Measurements from ENCODE around the gene CPT1A. TPM values are rescaled to one million over a fixed set of nuclear protein-coding genes. Genes with fewer than 3 reads are reported as not detected.

Gene CPT1A
- polyA plus RNA-seq, 1 of the 3 experiments (the other 2 are of a cell fraction): 31.2 TPM

DNA sequence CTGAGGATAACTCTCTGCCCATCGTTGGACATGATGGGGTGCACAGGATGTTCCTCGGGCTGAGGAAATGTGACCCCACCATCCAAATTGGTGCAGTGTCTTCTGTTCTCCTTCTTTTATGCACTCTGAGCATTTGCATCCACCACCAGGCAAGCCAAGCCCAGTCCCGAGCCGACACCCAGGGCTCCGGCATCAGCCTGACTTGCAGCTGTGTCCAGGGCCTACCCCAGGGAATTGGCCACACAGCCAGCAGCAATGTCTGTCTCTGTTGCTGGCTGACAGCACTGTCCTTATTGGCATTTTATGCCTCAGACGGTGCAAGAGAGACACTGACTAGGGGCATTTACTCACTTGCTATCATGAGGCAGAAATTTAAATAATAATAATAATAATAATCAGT is 25.4 kb upstream of the CPT1A start:
- CTCF ChIA-PET: no interaction called here

DNA sequence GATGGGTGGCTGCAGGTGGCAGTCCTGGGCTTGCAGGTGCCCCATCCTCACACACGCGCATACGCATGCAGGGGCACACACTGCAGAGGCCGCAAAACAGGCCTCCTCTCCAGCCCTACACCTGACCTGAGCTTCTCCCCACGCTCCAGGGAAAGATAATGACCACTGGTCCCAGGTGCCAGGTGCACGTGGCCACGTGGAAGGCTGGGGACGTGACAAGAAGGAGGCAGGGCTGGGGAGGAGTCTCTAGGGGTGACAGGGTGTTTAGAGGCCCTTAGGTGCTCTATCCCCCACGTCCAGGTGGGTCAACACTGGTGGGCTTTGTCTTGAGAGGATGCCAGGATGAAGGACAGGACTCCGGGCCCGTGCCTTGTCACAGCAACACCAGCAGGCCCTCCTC is 23.5 kb upstream of the CPT1A start:
- Histone ChIP-seq H2AFZ (ENCODE audit: low read depth) (no peak overlapping the region), H3K79me2 (ENCODE audit: insufficient read depth) (no peaks in the 10 kb centered on the region), H3F3A (replicated peaks; ENCODE audit: insufficient read depth) (no peaks in the 10 kb centered on the region), H4K20me1 (ENCODE audit: insufficient read depth) (no peaks in the 10 kb centered on the region), H3K27ac (ENCODE audit: low read depth in 2 of 2, low read length in 1 of 2) (no peak overlapping the region), H3K9ac (no peak overlapping the region), H3K27me3 (ENCODE audit: insufficient read depth) (no peaks in the 10 kb centered on the region), H3K9me3 (no peaks in the 10 kb centered on the region), H3K4me1 (ENCODE audit: control insufficient read depth in 1 of 2, insufficient read depth in 2 of 2, low read depth in 1 of 2, low read length in 1 of 2) (no peaks in the 10 kb centered on the region), H3K4me3 (ENCODE audit: low read depth in 2 of 2, low read length in 1 of 2) (no peak overlapping the region), H3K9me2 (no peaks in the 10 kb centered on the region), H3K4me2 (no peak overlapping the region), H3K36me3 (replicated peaks in 1 of 2; ENCODE audit: control insufficient read depth in 1 of 2, insufficient read depth in 2 of 2, low read length in 1 of 2) (no peaks in the 10 kb centered on the region)
- TF ChIP-seq GABPA (IDR thresholded peaks at IDR 0.05; ENCODE audit: low read depth) (no peak), RFX5 (IDR thresholded peaks at IDR 0.05; ENCODE audit: low read length) (no peak)
- TF ChIP-seq, protein P1, sequence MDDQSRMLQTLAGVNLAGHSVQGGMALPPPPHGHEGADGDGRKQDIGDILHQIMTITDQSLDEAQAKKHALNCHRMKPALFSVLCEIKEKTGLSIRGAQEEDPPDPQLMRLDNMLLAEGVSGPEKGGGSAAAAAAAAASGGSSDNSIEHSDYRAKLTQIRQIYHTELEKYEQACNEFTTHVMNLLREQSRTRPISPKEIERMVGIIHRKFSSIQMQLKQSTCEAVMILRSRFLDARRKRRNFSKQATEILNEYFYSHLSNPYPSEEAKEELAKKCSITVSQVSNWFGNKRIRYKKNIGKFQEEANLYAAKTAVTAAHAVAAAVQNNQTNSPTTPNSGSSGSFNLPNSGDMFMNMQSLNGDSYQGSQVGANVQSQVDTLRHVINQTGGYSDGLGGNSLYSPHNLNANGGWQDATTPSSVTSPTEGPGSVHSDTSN (IDR thresholded peaks at IDR 0.05): no peak
- WGBS (ENCODE audit: low lambda C conversion rate): 86% methylated on average over 8 of the region's 11 CpGs
- no peak for DNase-seq
- CTCF ChIA-PET: no interaction called here
- POLR2A ChIA-PET: no interaction called here

More for the DNA sequence above, 25.4 kb upstream of the CPT1A start:
- no peaks in the 10 kb centered on the region for H3F3A ChIP-seq (replicated peaks; ENCODE audit: insufficient read depth)
- no peaks in the 10 kb centered on the region for H3K27me3 ChIP-seq (ENCODE audit: insufficient read depth)
- no peak overlapping the region for H3K9ac ChIP-seq
- TF ChIP-seq ELF1 (IDR thresholded peaks at IDR 0.05) (no peak), EP300 (IDR thresholded peaks at IDR 0.05; ENCODE audit: borderline replicate concordance in 1 of 2, low read depth in 1 of 2, low read length in 1 of 2) (no peak), TAF1 (IDR thresholded peaks at IDR 0.05; ENCODE audit: borderline replicate concordance, low read depth, low read length) (no peak), RAD21 (IDR thresholded peaks at IDR 0.05; ENCODE audit: low read length) (no peak), TEAD4 (IDR thresholded peaks at IDR 0.05; ENCODE audit: borderline replicate concordance, insufficient read depth) (no peak), MEF2A (IDR thresholded peaks at IDR 0.05; ENCODE audit: borderline replicate concordance, low read depth) (no peak)
- TF ChIP-seq, protein P2, sequence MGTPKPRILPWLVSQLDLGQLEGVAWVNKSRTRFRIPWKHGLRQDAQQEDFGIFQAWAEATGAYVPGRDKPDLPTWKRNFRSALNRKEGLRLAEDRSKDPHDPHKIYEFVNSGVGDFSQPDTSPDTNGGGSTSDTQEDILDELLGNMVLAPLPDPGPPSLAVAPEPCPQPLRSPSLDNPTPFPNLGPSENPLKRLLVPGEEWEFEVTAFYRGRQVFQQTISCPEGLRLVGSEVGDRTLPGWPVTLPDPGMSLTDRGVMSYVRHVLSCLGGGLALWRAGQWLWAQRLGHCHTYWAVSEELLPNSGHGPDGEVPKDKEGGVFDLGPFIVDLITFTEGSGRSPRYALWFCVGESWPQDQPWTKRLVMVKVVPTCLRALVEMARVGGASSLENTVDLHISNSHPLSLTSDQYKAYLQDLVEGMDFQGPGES (IDR thresholded peaks at IDR 0.05; ENCODE audit: low read depth, low read length): no peak
- TF ChIP-seq, protein P3, sequence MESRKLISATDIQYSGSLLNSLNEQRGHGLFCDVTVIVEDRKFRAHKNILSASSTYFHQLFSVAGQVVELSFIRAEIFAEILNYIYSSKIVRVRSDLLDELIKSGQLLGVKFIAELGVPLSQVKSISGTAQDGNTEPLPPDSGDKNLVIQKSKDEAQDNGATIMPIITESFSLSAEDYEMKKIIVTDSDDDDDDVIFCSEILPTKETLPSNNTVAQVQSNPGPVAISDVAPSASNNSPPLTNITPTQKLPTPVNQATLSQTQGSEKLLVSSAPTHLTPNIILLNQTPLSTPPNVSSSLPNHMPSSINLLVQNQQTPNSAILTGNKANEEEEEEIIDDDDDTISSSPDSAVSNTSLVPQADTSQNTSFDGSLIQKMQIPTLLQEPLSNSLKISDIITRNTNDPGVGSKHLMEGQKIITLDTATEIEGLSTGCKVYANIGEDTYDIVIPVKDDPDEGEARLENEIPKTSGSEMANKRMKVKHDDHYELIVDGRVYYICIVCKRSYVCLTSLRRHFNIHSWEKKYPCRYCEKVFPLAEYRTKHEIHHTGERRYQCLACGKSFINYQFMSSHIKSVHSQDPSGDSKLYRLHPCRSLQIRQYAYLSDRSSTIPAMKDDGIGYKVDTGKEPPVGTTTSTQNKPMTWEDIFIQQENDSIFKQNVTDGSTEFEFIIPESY (IDR thresholded peaks at IDR 0.05; ENCODE audit: borderline replicate concordance, low read depth): no peak
- TF ChIP-seq, protein P4, sequence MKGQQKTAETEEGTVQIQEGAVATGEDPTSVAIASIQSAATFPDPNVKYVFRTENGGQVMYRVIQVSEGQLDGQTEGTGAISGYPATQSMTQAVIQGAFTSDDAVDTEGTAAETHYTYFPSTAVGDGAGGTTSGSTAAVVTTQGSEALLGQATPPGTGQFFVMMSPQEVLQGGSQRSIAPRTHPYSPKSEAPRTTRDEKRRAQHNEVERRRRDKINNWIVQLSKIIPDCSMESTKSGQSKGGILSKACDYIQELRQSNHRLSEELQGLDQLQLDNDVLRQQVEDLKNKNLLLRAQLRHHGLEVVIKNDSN (IDR thresholded peaks at IDR 0.05; ENCODE audit: borderline replicate concordance, low read depth): no peak
- H3K79me2 ChIP-seq (ENCODE audit: insufficient read depth): no peaks in the 10 kb centered on the region
- no peaks in the 10 kb centered on the region for H3K9me3 ChIP-seq
- H3K4me2 ChIP-seq: no peak overlapping the region
- H3K4me3 ChIP-seq (ENCODE audit: low read depth in 2 of 2, low read length in 1 of 2): no peak overlapping the region
- POLR2A ChIA-PET: no interaction called here
- H3K4me1 ChIP-seq (ENCODE audit: control insufficient read depth in 1 of 2, insufficient read depth in 2 of 2, low read depth in 1 of 2, low read length in 1 of 2): no peaks in the 10 kb centered on the region
- H3K27ac ChIP-seq (ENCODE audit: low read depth in 2 of 2, low read length in 1 of 2): no peak overlapping the region
- no peak overlapping the region for H2AFZ ChIP-seq (ENCODE audit: low read depth)
- H3K9me2 ChIP-seq: no peaks in the 10 kb centered on the region
- 80% methylated on average over 6 of the region's 6 CpGs for WGBS (ENCODE audit: low lambda C conversion rate)
- no peaks in the 10 kb centered on the region for H3K36me3 ChIP-seq (replicated peaks in 1 of 2; ENCODE audit: control insufficient read depth in 1 of 2, insufficient read depth in 2 of 2, low read length in 1 of 2)
- no peaks in the 10 kb centered on the region for H4K20me1 ChIP-seq (ENCODE audit: insufficient read depth)
- DNase-seq: no peak

Data from SK-N-SH (cell line).